Measurements from ENCODE around the gene MFF.
A peak's percentile ranks its signal among the peaks of the same experiment; 100 is the strongest.
"Not testable (repeated sequence)": the region's sequence is repeated elsewhere in the genome, so short reads cannot be mapped to it uniquely, and the experiment has no call there.

MFF gene

GRCh38 chr2:227347117-227347516, 22.1 kb downstream of the MFF start:
- Histone ChIP-seq H3K27ac (no peak overlapping the region), H3K4me3 (ENCODE audit: low read depth, low read length) (no peak overlapping the region), H3K27me3 (replicated peaks) (no peaks in the 10 kb centered on the region), H3K36me3 (replicated peaks) (no peaks in the 10 kb centered on the region)
- no peak for DNase-seq
- TF ChIP-seq, protein P1, sequence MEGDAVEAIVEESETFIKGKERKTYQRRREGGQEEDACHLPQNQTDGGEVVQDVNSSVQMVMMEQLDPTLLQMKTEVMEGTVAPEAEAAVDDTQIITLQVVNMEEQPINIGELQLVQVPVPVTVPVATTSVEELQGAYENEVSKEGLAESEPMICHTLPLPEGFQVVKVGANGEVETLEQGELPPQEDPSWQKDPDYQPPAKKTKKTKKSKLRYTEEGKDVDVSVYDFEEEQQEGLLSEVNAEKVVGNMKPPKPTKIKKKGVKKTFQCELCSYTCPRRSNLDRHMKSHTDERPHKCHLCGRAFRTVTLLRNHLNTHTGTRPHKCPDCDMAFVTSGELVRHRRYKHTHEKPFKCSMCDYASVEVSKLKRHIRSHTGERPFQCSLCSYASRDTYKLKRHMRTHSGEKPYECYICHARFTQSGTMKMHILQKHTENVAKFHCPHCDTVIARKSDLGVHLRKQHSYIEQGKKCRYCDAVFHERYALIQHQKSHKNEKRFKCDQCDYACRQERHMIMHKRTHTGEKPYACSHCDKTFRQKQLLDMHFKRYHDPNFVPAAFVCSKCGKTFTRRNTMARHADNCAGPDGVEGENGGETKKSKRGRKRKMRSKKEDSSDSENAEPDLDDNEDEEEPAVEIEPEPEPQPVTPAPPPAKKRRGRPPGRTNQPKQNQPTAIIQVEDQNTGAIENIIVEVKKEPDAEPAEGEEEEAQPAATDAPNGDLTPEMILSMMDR (IDR thresholded peaks at IDR 0.05; ENCODE audit: low read depth, low read length, missing control alignments) = no peak
- in situ Hi-C loops (cut with HindIII; ENCODE audit: low pct_ligation_motif_present, low sequenced_read_pairs) = no loop called here

DNA sequence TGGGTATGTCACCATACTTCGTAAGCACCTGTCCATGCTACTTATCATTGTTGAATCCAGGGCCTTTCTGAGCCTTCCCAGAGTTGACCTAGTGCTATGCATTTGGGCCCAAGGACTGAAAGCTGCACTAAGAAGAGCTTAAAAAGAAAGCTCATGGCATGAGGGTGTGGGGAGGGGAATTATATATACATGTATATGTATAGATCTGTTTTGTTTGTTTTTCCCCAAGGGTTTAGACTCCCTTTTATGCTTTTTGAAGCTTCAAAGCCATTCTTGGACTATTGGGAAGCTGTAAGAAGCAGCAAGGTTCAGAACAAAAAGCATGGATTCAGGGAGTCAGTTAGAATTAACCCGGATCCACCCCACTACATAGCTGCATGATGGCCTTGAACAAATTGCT, 23.3 kb downstream of the MFF start:
- TF ChIP-seq, protein P1 (IDR thresholded peaks at IDR 0.05; ENCODE audit: low read depth, low read length, missing control alignments) = no peak
- H3K27me3 ChIP-seq (replicated peaks) = no peaks in the 10 kb centered on the region
- no peak for DNase-seq

DNA sequence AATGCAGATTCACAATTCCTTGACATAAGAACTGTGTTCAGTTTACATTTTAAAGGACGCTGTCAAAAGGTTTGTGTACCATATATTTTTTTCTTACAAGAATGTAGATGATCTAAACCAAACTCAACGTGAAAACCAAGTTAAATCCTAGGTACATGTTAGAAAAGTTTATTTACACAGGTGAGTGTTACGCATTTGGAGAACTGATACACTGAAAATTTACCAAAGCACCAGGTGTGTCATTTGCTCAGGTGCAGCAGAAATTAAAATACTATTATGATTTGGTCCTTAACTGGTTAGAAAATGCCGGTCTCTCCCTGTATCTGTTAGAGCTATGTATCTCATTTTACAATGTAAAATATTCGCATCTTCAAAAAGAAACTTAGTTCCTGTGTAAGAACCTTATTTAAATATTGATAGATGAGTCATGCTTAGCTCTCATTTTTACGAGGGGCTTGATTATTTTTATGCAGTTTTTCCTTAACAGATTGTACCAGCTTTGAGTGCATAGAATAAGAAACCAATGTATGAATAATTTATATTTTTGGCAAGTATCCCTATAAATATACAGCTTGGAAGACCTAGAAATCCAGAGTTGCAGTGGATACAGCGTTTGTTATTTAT, 25.1 kb downstream of the MFF start:
- Histone ChIP-seq H3K4me3 (ENCODE audit: low read depth, low read length) (no peak overlapping the region), H3K36me3 (replicated peaks) (no peaks in the 10 kb centered on the region), H3K27me3 (replicated peaks) (no peaks in the 10 kb centered on the region), H3K27ac (no peak overlapping the region)
- TF ChIP-seq, protein P1 (IDR thresholded peaks at IDR 0.05; ENCODE audit: low read depth, low read length, missing control alignments) = no peak
- no peak for DNase-seq
- in situ Hi-C loops (cut with HindIII; ENCODE audit: low pct_ligation_motif_present, low sequenced_read_pairs) = no loop called here

More for the DNA sequence above, 23.3 kb downstream of the MFF start:
- Histone ChIP-seq H3K4me3 (ENCODE audit: low read depth, low read length) (no peak overlapping the region), H3K27ac (no peak overlapping the region), H3K36me3 (replicated peaks) (no peaks in the 10 kb centered on the region)
- in situ Hi-C loops (cut with HindIII; ENCODE audit: low pct_ligation_motif_present, low sequenced_read_pairs) = no loop called here

DNA sequence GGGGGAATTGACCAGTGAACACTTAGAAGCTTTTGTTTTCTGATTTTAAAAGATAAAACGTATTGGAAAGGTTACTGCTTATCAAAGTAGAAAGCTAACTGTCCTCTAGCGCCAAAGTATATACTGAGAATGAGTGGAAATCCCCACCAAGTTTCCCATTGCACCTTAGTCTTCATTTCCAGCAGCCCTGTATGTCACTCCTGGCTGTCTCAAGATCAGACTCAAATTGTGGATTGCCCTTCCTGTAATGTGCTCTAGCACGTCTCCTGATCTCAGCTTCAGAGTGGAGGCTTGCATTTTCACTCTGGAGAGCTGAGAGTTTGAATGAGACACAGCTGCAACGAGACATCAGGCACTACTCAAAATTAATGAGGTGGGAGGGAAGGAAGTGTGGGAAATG, 26.6 kb downstream of the MFF start:
- DNase-seq = no peak
- in situ Hi-C loops (cut with HindIII; ENCODE audit: low pct_ligation_motif_present, low sequenced_read_pairs) = no loop called here

GRCh38 chr2:227360351-227360750, 35.3 kb downstream of the MFF start:
- no peaks in the 10 kb centered on the region for H3K27me3 ChIP-seq (replicated peaks)
- in situ Hi-C loops (cut with HindIII; ENCODE audit: low pct_ligation_motif_present, low sequenced_read_pairs) = no loop called here
- H3K36me3 ChIP-seq (replicated peaks) = peaks cover 9% of the 10 kb centered on the region
- TF ChIP-seq, protein P1 (IDR thresholded peaks at IDR 0.05; ENCODE audit: low read depth, low read length, missing control alignments) = no peak
- H3K27ac ChIP-seq = no peak overlapping the region
- DNase-seq = no peak
- no peak overlapping the region for H3K4me3 ChIP-seq (ENCODE audit: low read depth, low read length)

More for the DNA sequence above, 26.6 kb downstream of the MFF start:
- no peaks in the 10 kb centered on the region for H3K36me3 ChIP-seq (replicated peaks)
- TF ChIP-seq, protein P1 (IDR thresholded peaks at IDR 0.05; ENCODE audit: low read depth, low read length, missing control alignments) = no peak
- no peaks in the 10 kb centered on the region for H3K27me3 ChIP-seq (replicated peaks)
- H3K4me3 ChIP-seq (ENCODE audit: low read depth, low read length) = no peak overlapping the region
- H3K27ac ChIP-seq = no peak overlapping the region

- H3K36me3 ChIP-seq (replicated peaks) = peaks cover 7% of the 10 kb centered on the region
- H3K27ac ChIP-seq = no peak overlapping the region
- no peaks in the 10 kb centered on the region for H3K27me3 ChIP-seq (replicated peaks)
- TF ChIP-seq, protein P1 (IDR thresholded peaks at IDR 0.05; ENCODE audit: low read depth, low read length, missing control alignments) = peak; percentile 34
- H3K4me3 ChIP-seq (ENCODE audit: low read depth, low read length) = no peak overlapping the region
- DNase-seq = no peak
- in situ Hi-C loops (cut with HindIII; ENCODE audit: low pct_ligation_motif_present, low sequenced_read_pairs) = no loop called here
Measured at GRCh38 chr2:227363756-227364155, 38.7 kb downstream of the MFF start.

GRCh38 chr2:227364585-227365263, 39.7 kb downstream of the MFF start:
- peak; percentile 43 for DNase-seq
- H3K27me3 ChIP-seq (replicated peaks); H3K36me3 ChIP-seq (replicated peaks); H3K27ac ChIP-seq; H3K4me3 ChIP-seq (ENCODE audit: low read depth, low read length); in situ Hi-C loops (cut with HindIII; ENCODE audit: low pct_ligation_motif_present, low sequenced_read_pairs): not testable (repeated sequence)

All from brain microvascular endothelial cell (primary cell).